K562 (cell line): ENCODE results near the gene PPFIBP2. TPM values are rescaled to one million over a fixed set of nuclear protein-coding genes. Genes with fewer than 3 reads are reported as not detected.

ENCODE experiments used
- ATAC-seq: fragments of 200-7000 bp; cut with Tn5 transposase; 3 replicates; pipeline ENCODE4 v1.9.1; 2020; ENCODE audit warnings: moderate library complexity
- BruUV-seq: library from RNA; stranded (reverse); fragments of 400-500 nt; replicated peaks from 2 replicates; lab custom pipeline; 2021; lab: Mats Ljungman, UMichigan
- CTCF ChIA-PET: fragments of 300-600 bp; formaldehyde crosslinking; extraction: SDS; loops from one replicate; lab custom pipeline; 2021; ENCODE audit warnings: low intra/inter-chr PET ratio; lab: Yijun Ruan, JAX
- POLR2A ChIA-PET: fragments of 300-600, 350-650 bp; sonication (Branson Sonifier 250); formaldehyde crosslinking; extraction: SDS; loops from one replicate; lab custom pipeline; 2021; ENCODE audit warnings: antibody characterized with exemption, inconsistent platforms; lab: Yijun Ruan, JAX
- DNase-seq, 4 experiments: peaks; one replicate each; pipeline versions ENCODE4 v3.0.0 to v3.0.0-alpha.2; 2011 to 2018; ENCODE audit warnings: low spot score in 3 of 4, mixed read lengths in 3 of 4; ENCODE audit errors: extremely low read depth in 1 of 4
- FAIRE-seq: peaks from 2 replicates; lab custom pipeline; 2011; peaks lifted over from hg19 to GRCh38; lab: Jason Lieb, UNC
- H2AFZ ChIP-seq: 2 replicates; pipeline ENCODE4 v1.6.0; 2011; ENCODE audit warnings: low read depth, low read length, control low read depth, inconsistent platforms
- H3K27ac ChIP-seq: fragments of 200-600 bp; 3 replicates; pipeline ENCODE4 v1.8.0; 2011; ENCODE audit warnings: low read depth, mild to moderate bottlenecking, control low read depth, inconsistent platforms, low read length, moderate library complexity, mixed read lengths; ENCODE audit errors: extremely low read depth
- H3K27me3 ChIP-seq, 2 experiments: fragments of 300-600 bp in 1 of 2; 2 replicates in 1 of 2; 3 replicates in 1 of 2; pipeline versions ENCODE4 v1.6.0 to v1.8.0; 2011; ENCODE audit warnings: inconsistent platforms in 2 of 2, low read length in 2 of 2, mild to moderate bottlenecking in 1 of 2, mixed read lengths in 1 of 2, moderate library complexity in 1 of 2; ENCODE audit not compliant: control insufficient read depth in 2 of 2, insufficient read depth in 2 of 2
- H3K36me3 ChIP-seq: fragments of 300-600 bp; 3 replicates; pipeline ENCODE4 v1.8.0; 2011; ENCODE audit warnings: mild to moderate bottlenecking, low read length, inconsistent platforms; ENCODE audit not compliant: control insufficient read depth, insufficient read depth
- H3K4me1 ChIP-seq, 2 experiments: fragments of 200-600 bp in 1 of 2; replicated peaks in 1 of 2; 2 replicates in 1 of 2; 3 replicates in 1 of 2; pipeline versions ENCODE4 v1.5.1 to v1.8.0; 2011; ENCODE audit warnings: inconsistent platforms in 2 of 2, low read length in 2 of 2, mild to moderate bottlenecking in 1 of 2, mixed read lengths in 1 of 2, moderate library complexity in 1 of 2; ENCODE audit not compliant: control insufficient read depth in 2 of 2, insufficient read depth in 2 of 2
- H3K4me2 ChIP-seq: 2 replicates; pipeline ENCODE4 v1.6.1; 2011; ENCODE audit warnings: low read length, control low read depth, inconsistent platforms, mixed read lengths; ENCODE audit not compliant: insufficient read depth
- H3K4me3 ChIP-seq: fragments of 200-600 bp; sonication (generic), shearing (Covaris generic); 2 replicates; pipeline ENCODE4 v1.5.1; 2016; ENCODE audit warnings: control low read depth, inconsistent platforms
- H3K79me2 ChIP-seq: fragments of 200-600 bp; 3 replicates; pipeline ENCODE4 v1.8.0; 2011; ENCODE audit warnings: low read length, inconsistent platforms; ENCODE audit not compliant: control insufficient read depth, insufficient read depth
- H3K9ac ChIP-seq, 2 experiments: 2 replicates each; pipeline versions ENCODE4 v1.6.0 to v1.6.1; 2011; ENCODE audit warnings: low read depth in 2 of 2, low read length in 2 of 2, control low read depth in 1 of 2, inconsistent platforms in 1 of 2, mild to moderate bottlenecking in 1 of 2, mixed read lengths in 1 of 2; ENCODE audit not compliant: insufficient read depth in 1 of 2
- H3K9me1 ChIP-seq: one replicate; pipeline ENCODE4 v1.6.0; 2011; ENCODE audit warnings: inconsistent platforms, mild to moderate bottlenecking, low read length, moderate library complexity; ENCODE audit not compliant: control insufficient read depth, insufficient read depth
- H3K9me3 ChIP-seq: replicated peaks from 2 replicates; pipeline ENCODE4 v1.5.1; 2011; ENCODE audit warnings: low read depth, low read length, inconsistent platforms; ENCODE audit not compliant: control insufficient read depth, insufficient read depth
- H4K20me1 ChIP-seq: replicated peaks from 2 replicates; pipeline ENCODE4 v1.6.1; 2011; ENCODE audit warnings: low read length, inconsistent platforms, mixed read lengths; ENCODE audit not compliant: control insufficient read depth, insufficient read depth
- TEAD1 ChIP-seq, 2 experiments: fragments of 450-650 bp in 1 of 2; sonication (generic) in 1 of 2; formaldehyde crosslinking; IDR thresholded peaks; 2 replicates each; pipeline versions ENCODE4 v1.4.0 to v1.8.0; 2020 to 2022; ENCODE audit warnings: mild to moderate bottlenecking in 2 of 2, missing genetic modification reagents in 1 of 2
- WGBS: fragments of 100-300 bp; shearing (Covaris generic); methylation state at CpG from one replicate; pipeline ENCODE4 v1.1.6; 2016; ENCODE audit warnings: low coverage, mixed read lengths; ENCODE audit not compliant: insufficient coverage; ENCODE audit errors: missing lambda C conversion rate; 5-methylcytosine and 5-hydroxymethylcytosine counted together
- in situ Hi-C: fragments of 300-500 bp; cut with MboI; formaldehyde crosslinking; loops from 4 replicates; pipeline ENCODE4 v1.15.0; 2018; ENCODE audit warnings: inconsistent platforms, mixed read lengths
- intact Hi-C: fragments of 100-400 bp; cut with micrococcal nuclease; formaldehyde crosslinking; loops from 2 replicates; pipeline ENCODE4 v1.14.2; 2022
- polyA plus RNA-seq, 8 experiments: library from polyadenylated mRNA; depleted of rRNA in 4 of 8; stranded (reverse) in 5 of 8; unstranded in 3 of 8; fragments of >200 nt; fragmentation: Nextera tagmentation in 2 of 8; fragmentation: Illumina TruSeq in 1 of 8; extraction: Ambion mirVana in 2 of 8; extraction: Trizol in 1 of 8; gene quantifications; 2 replicates each; pipeline versions ENCODE4 v1.2.1 to v1.2.3, GENCODE V29; 2011 to 2014; ENCODE audit warnings: inconsistent platforms in 1 of 8, missing spikeins in 1 of 8
- total RNA-seq, 7 experiments: library from RNA; depleted of rRNA in 6 of 7; stranded (reverse); fragments of >200 nt in 6 of 7; fragmentation: Illumina TruSeq in 2 of 7; extraction: Trizol in 2 of 7; gene quantifications; 2 replicates each; pipeline versions ENCODE4 v1.2.1 to v1.2.3, GENCODE V29; 2011 to 2021; ENCODE audit warnings: low replicate concordance in 1 of 7

PPFIBP2 gene
- total and polyA plus RNA-seq, 9 of the 15 experiments (the other 6 are each of a cell fraction or from before 2014, with no cell fraction given) = 0.18 to 3.4 (median 1.2) TPM

- WGBS = 7% methylated on average over 5 of the region's 5 CpGs
- Histone ChIP-seq H3K4me1 (no peaks in the 10 kb centered on the region; a peak in 1 of 5 replicates), H3K9me3 (no peaks in the 10 kb centered on the region), H3K27ac (no peak overlapping the region), H3K79me2 (no peaks in the 10 kb centered on the region)
- in situ Hi-C loops = no loop called here
- TF ChIP-seq TEAD1 (CRISPR knock-in tag; IDR thresholded peaks at IDR 0.05) = no peak
- TF ChIP-seq, all 486 proteins: peak for 0
- Histone ChIP-seq H3K4me3 (no peak overlapping the region), H2AFZ (no peak overlapping the region), H4K20me1 (no peaks in the 10 kb centered on the region), H3K36me3 (no peaks in the 10 kb centered on the region), H3K27me3 (peaks cover 0 to 36% of the 10 kb centered on the region in 2 experiments; a peak in 3 of 5 replicates), H3K4me2 (no peak overlapping the region), H3K9ac (no peak overlapping the region), H3K9me1 (no peaks in the 10 kb centered on the region)
- POLR2A ChIA-PET = interaction anchor here (0.6 kb wide), 2 partner anchors 53 to 867 kb away, joined by 3 read pairs; partner anchors contain the start of gene OR2AG2
- intact Hi-C loops = no loop called here
- CTCF ChIA-PET = no interaction called here
- ATAC-seq = no peak
- BruUV-seq = no TSS peak
- DNase-seq = no peak
- FAIRE-seq = no peak
Observed at GRCh38 chr11:7638710-7639642, 125.2 kb downstream of the PPFIBP2 start.

DNA sequence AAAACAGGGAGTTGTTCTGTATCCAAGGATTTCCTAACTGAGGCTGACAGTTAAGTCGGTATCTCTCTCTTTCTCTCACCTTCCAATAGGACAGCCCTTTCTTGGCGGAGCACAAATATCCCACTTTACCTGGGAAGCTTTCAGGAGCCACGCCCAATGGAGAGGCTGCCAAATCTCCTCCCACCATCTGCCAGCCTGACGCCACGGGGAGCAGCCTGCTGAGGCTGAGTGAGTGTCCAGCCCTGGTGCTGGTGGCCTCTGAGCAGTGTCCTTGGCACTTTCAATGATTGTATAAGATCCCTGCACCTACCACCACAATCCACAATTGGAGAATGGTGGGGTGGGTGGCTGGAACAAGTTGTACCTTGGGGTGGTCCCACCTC is 125.8 kb downstream of the PPFIBP2 start:
- Histone ChIP-seq H3K4me2 (no peak overlapping the region), H4K20me1 (no peaks in the 10 kb centered on the region), H3K79me2 (no peaks in the 10 kb centered on the region), H3K9ac (no peak overlapping the region), H3K4me3 (no peak overlapping the region), H3K27me3 (peaks cover 0 to 36% of the 10 kb centered on the region in 2 experiments; a peak in 3 of 5 replicates), H3K27ac (no peak overlapping the region), H3K9me1 (no peaks in the 10 kb centered on the region), H3K36me3 (no peaks in the 10 kb centered on the region), H2AFZ (no peak overlapping the region), H3K9me3 (no peaks in the 10 kb centered on the region), H3K4me1 (no peaks in the 10 kb centered on the region; a peak in 1 of 5 replicates)
- POLR2A ChIA-PET = interaction anchor here (0.6 kb wide), 1 partner anchor 54 kb away, joined by 3 read pairs; no protein-coding TSS in a partner anchor
- CTCF ChIA-PET = no interaction called here
- FAIRE-seq (no peak), DNase-seq (no peak), ATAC-seq (peak; percentile 49; the same call in 2 of the 3 replicates)
- in situ Hi-C loops = no loop called here
- intact Hi-C loops = no loop called here
- no TSS peak for BruUV-seq
- WGBS = 2% methylated on average over 5 of the region's 5 CpGs
